Stimulated activated CD4-positive, alpha-beta T cell treated with anti-CD3 and anti-CD28 coated beads, Interleukin-1b, Interleukin-23, amount 100 ng/mL, for 1 hour (primary cell): Measurements from ENCODE around the gene GPR83.
"Not testable (repeated sequence)": the region's sequence is repeated elsewhere in the genome, so short reads cannot be mapped to it uniquely, and the experiment has no call there.

Experiments used
- DNase-seq, 2 donors: peaks; one replicate each; pipeline ENCODE4 v3.0.0-alpha.2; 2020; ENCODE audit warnings: low read depth in 2 of 2

Gene GPR83

GRCh38 chr11:94370576-94370975, 30.6 kb downstream of the GPR83 start:
- not testable (repeated sequence) for DNase-seq

DNA sequence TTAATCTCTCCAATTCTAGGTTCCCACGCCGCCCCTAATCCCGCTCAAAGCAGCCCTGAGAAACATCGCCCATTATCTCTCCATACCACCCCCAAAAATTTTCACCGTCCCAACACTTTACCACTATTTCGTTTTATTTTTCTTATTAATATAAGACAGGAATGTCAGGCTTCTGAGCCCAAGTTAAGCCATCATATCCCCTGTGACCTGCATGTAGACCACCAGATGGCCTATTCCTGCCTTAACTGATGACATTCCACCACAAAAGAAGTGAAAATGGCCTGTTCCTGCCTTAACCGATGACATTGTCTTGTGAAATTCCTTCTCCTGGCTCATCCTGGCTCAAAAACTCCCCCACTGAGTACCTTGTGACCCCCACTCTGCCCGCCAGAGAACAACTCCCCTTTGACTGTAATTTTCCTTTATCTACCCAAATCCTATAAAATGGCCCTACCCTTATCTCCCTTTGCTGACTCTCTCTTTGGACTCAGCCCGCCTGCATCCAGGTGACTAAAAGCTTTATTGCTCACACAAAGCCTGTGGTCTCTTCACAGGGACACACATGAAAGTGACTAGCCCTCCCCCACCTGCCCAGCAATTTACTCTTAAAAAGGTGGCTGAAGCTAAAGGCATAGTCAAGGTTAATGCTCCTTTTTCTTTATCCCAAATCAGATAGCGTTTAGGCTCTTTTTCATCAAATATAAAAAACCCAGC, 50.2 kb downstream of the GPR83 start:
- not testable (repeated sequence) for DNase-seq

- not testable (repeated sequence) for DNase-seq
Observed at GRCh38 chr11:94346311-94346710, 54.9 kb downstream of the GPR83 start.

DNA sequence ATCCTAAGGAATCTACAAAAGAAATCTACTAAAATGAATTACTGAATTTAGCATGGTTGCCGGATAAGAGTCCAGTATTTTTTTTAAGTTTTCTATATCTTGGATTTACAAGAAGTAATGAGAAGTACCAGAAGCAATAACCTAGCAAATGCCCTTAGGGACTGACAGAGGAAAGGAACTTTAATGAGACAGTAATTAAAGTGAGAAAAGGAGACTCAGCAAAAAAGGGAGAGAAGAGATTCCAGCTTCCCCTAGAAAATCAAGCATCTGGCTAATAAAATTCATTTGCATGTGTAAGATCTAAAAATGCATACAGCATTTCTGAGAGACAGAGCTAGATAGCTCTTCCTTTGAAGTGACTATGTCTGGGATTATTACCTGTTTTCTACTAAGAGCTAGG, 57.7 kb downstream of the GPR83 start:
- DNase-seq: no peak

GRCh38 chr11:94342250-94342649, 59.0 kb downstream of the GPR83 start:
- no peak for DNase-seq

DNA sequence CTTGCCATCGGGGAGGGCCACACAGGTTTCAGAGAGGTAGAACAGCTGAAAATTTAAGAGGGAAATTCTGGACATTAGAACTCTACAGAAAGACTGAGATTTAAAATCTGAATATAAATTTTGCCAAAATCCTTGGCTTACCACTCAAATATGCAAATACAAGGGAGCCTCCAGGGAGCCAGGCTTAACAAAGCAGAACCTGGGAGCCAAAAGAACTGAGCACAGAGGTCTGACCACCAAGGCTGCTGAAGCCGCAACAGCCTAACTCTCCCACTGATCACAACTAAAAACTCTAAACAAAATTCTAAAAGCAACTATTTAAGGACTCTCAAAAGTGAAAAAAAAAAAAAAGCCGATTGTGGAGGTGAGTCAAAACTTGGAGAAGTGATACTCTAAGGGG, 62.6 kb downstream of the GPR83 start:
- DNase-seq: no peak

DNA sequence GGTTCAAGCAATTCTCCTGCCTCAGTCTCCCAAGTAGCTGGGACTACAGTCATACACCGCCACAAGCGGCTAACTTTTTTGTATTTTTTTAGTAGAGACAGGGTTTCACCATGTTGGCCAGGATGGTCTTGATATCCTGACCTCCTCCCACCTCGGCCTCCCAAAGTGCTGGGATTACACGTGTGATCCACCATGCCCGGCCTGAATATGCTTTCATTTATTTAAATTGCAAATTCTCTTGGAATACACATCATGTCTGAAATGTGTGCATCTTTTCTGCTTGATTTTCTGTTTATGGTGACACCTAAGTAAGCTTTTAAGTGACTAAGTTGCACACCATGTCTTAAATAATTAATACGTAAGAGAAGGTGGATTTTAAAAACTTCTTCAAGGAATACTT, 65.2 kb downstream of the GPR83 start:
- no peak for DNase-seq

DNA sequence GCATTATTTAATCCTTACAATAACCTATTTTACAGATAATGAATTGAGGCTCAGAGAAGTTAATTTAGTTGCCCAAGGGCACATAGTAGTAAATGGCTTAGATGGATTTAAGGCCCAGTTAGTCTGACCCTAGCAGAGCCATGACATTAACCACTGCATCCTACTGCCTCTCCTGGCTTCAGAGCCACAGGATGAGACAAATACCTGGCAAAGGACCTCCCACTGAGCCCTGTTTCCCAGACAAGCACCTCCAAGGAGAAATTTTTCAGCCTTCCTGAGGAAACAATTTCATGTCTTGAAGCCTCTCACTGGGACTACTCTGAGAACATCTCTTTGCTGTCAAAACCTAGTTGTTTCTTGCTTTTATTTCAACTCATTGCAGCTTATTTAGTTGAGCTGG, 68.4 kb downstream of the GPR83 start:
- DNase-seq: no peak

DNA sequence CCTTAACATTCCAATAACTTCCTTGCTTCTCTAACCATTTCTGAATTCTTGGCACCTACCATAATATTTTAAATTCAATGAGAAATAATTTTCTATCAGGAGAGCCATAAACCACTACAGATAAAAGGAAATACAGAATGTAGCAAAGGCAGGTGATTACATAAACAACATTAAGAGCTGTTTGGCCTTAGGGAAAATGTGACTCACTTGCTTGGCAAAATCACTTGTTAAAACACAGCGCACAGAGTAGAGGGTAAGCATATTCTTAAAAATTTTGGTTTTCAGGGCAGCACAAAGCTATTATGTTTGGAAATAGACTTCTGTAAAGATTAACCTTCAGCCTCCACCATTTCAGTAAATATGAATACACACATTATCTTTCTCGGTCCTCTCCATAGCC, 70.4 kb downstream of the GPR83 start:
- DNase-seq: no peak

- no peak for DNase-seq
Observed at GRCh38 chr11:94329501-94329900, 71.7 kb downstream of the GPR83 start.

DNA sequence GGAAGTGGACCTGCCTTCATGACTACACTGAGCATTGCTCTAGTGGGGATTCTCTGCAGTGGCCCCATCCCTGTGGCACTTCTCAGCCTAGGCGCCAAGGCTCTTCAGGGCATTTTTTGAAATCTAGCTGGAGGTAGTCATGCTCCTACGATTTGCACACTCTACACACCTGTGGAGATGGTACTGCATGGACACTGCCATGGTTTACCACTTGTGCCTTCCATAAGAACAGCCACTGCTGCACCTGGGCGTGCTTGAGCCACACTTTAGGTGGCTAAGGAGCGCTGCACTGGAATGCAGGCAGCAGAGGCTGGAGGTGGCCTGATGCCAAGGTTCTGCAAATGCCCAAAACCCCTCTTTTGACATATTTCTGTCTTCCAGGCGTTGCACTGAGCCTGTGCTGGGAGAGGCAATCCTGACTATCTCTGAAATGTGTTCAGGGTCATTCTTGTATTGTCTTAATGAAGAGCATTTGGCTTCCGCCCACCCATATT, 72.6 kb downstream of the GPR83 start:
- DNase-seq: no peak
